LNCaP clone FGC (cell line): Measurements from ENCODE around the gene RAB6B.

Source experiments
- DNase-seq: peaks from one replicate; pipeline ENCODE4 v3.0.0-alpha.2; 2011; ENCODE audit warnings: low read depth
- H3K4me3 ChIP-seq: 2 replicates; pipeline ENCODE4 v1.5.1; 2011; ENCODE audit warnings: mild to moderate bottlenecking, low read depth, low read length, control low read depth
- TF ChIP-seq, protein P1 (sequence below): IDR thresholded peaks from 2 replicates; pipeline ENCODE4 v1.5.1; 2012; ENCODE audit warnings: mild to moderate bottlenecking; ENCODE audit not compliant: control insufficient read depth, insufficient read depth; ENCODE audit errors: extremely low read depth

The RAB6B gene

DNA sequence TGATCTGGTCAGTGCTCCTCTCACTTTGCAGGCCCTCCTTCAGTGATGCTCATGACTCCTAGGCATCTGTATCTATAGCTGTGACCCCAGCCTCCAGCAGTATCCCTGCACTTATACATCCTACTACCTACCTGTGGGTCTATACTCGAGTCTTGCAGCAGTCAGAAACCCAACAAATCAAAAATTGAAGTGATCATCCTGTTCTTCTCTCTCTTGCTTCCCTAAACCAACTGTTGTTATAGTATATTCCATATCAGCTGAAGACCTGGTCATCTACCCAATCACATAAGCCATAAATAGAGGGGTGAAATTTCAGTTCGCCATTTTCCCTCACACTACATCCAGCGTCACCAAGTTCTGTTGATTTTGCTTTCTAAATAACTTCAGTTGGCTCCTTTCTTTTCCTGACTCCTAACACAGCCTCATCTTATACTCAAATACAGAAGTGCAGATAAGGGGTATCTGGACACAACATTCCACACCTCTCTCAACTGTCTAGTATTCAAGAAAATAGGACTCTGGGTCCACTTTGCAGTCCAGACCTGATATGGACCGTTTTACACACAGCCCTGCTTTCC lies 116.0 kb downstream of the RAB6B start:
- DNase-seq = no peak
- TF ChIP-seq, protein P1, sequence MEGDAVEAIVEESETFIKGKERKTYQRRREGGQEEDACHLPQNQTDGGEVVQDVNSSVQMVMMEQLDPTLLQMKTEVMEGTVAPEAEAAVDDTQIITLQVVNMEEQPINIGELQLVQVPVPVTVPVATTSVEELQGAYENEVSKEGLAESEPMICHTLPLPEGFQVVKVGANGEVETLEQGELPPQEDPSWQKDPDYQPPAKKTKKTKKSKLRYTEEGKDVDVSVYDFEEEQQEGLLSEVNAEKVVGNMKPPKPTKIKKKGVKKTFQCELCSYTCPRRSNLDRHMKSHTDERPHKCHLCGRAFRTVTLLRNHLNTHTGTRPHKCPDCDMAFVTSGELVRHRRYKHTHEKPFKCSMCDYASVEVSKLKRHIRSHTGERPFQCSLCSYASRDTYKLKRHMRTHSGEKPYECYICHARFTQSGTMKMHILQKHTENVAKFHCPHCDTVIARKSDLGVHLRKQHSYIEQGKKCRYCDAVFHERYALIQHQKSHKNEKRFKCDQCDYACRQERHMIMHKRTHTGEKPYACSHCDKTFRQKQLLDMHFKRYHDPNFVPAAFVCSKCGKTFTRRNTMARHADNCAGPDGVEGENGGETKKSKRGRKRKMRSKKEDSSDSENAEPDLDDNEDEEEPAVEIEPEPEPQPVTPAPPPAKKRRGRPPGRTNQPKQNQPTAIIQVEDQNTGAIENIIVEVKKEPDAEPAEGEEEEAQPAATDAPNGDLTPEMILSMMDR = no peak
- no peak overlapping the region for H3K4me3 ChIP-seq

DNA sequence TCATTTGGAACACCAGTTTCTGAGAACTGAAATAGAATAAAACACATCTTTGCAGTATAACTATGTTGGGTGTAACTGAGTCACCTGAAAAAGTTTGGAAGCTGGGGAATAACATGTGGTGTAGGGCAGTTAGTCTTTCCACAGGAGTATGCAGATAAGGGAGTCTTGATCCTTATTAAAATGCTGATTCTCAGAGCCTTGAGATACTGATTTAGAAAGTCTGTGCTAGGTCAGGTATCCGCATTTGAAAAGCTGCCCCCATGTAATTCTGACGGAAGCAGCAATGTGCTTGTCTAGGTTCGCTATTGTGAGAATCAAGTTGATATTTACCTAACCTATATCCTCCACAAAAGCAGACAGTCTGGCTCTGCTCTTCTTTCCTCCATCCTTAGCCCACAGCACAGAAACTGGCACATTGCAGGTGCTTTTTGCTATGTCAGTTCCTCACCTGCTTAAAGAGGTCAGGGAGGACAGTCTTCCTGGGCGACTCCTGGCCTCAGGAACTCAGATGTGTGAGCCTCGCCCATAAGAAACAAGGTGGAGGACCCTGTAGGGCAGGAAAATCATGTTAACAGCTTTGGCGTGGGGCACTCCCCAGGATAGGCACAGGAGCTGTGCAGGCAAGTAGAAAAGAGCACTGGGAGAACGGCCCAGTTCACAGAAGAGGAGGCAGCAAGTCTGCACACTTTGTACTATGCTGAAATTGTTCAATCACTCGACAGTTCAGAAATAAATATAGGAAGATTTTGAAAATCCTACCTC lies 117.7 kb downstream of the RAB6B start:
- H3K4me3 ChIP-seq = no peak overlapping the region
- DNase-seq = peak; percentile 13
- TF ChIP-seq, protein P1 = no peak

DNA sequence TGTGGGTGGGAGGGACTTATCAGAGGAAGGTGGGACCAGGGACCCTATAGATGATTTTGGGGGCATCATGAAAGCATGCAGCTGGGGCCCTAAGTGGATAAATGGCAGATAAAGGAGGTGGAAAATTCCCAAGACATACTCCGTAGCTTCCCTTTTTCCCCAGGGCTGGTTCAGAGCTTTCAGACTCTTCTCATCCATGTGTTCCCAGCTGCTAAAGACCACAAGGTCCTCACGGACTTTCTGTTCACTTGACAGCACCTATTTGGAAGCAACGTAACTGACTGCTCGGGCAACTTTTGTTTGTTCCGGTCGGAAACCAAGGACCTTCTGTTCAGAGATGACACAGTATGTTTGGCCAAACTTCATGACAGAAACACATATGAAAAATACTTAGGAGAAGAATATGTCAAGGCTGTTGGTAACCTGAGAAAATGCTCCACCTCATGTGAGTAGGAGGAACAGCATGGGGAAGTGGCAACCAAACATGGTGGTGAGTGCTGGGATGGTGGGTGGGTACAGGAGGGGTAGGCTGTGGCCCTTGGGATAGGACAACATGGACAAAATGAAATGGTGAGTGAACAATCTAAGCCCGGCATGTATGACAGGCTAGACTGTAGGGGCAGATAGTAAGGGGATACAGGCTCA lies 118.8 kb downstream of the RAB6B start:
- TF ChIP-seq, protein P1 = no peak
- no peak for DNase-seq
- no peak overlapping the region for H3K4me3 ChIP-seq

GRCh38 chr3:133775835-133776234 lies 119.8 kb downstream of the RAB6B start:
- TF ChIP-seq, protein P1 = no peak
- no peak overlapping the region for H3K4me3 ChIP-seq
- no peak for DNase-seq

DNA sequence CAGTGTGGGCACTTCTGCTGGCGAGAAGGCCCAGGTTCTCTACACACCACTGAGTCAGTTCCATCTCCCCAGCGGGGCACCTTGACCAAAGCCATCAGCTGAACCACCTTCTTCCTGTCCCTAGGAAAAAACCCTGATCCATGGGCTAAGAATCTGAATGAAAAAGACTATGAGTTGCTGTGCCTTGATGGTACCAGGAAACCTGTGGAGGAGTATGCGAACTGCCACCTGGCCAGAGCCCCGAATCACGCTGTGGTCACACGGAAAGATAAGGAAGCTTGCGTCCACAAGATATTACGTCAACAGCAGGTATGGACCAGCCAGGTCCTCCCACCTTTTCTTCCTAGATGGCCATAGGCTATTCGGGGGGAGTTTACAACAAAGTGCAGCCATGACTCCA lies 120.4 kb downstream of the RAB6B start:
- no peak overlapping the region for H3K4me3 ChIP-seq
- no peak for DNase-seq
- TF ChIP-seq, protein P1 = no peak
